Stimulated activated naive CD8-positive, alpha-beta T cell treated with anti-CD3 and anti-CD28 coated beads, Interleukin-15, Interleukin-2, amounts not matched to agents 100 U/mL and 50 U/mL, for 24 hours (primary cell): ENCODE measurements around the gene SMPD4.
"Not testable (repeated sequence)": the region's sequence is repeated elsewhere in the genome, so short reads cannot be mapped to it uniquely, and the experiment has no call there.

ENCODE experiments used
- ATAC-seq: fragments of 150-1000 bp; cut with Tn5 transposase; one replicate; pipeline ENCODE4 v1.10.0; 2021
- DNase-seq: peaks from one replicate; pipeline ENCODE4 v3.0.0; 2021

The SMPD4 gene

GRCh38 chr2:130187859-130188792, 6.7 kb upstream of the SMPD4 start:
- not testable (repeated sequence) for DNase-seq, ATAC-seq

DNA sequence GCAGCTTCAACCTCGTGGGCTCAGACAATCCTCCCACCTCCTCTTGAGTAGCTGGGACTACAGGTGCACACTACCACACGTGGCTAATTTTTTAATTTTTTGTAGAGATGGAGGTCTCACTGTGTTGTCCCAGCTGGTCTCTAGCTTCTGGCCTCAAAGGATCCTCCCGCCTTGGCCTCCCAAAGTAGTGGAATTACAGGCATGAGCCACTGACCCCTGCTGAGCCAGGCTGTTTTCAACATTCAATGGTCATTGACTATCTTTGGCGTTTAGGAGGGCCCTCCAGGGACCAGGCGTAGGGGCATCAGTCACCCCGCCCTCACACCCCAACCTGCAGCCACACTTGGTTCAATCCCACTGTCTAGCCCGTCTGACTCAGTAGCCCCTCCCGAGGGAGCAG, 5.9 kb upstream of the SMPD4 start:
- no peak for ATAC-seq
- no peak for DNase-seq

DNA sequence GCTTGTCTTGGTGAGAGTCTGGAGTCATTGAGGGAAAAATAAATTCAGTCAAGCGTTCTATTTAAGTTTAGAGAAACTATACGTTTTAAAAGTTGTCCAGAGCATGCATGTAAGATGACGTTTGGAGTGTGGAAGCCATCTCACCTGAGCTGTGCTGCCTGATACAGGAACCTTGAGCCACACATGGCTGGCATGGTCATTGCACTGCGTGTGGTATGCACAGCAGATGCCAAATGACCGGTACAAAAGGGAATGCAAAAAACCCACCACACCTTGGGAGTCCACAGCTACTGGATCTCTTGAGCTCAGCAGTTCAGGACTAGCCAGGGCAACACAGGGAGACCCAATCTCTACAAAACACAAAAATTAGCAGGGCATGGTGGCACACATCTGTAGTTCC, 5.0 kb upstream of the SMPD4 start:
- DNase-seq (no peak), ATAC-seq (no peak)

- DNase-seq (no peak), ATAC-seq (no peak)
Measured at GRCh38 chr2:130185896-130186295, 4.5 kb upstream of the SMPD4 start.

- ATAC-seq (no peak), DNase-seq (no peak)
Measured at GRCh38 chr2:130185436-130185835, 4.0 kb upstream of the SMPD4 start.

- DNase-seq (no peak), ATAC-seq (no peak)
Measured at GRCh38 chr2:130183512-130184373, 2.3 kb upstream of the SMPD4 start.

GRCh38 chr2:130182826-130183511, 1.6 kb upstream of the SMPD4 start:
- DNase-seq = peak; percentile 25
- not testable (repeated sequence) for ATAC-seq

GRCh38 chr2:130181880-130182682, 679 bp upstream of the SMPD4 start, which contains the start of gene MZT2B:
Gene MZT2B (plus strand): TSS chr2:130182262. CDS start chr2:130182283, 21 bp downstream.
- DNase-seq (peak; percentile 92), ATAC-seq (peak; percentile 92)

- not testable (repeated sequence) for DNase-seq, ATAC-seq
Measured at GRCh38 chr2:130180404-130181324, 738 bp downstream of the SMPD4 start.

- DNase-seq = not testable (repeated sequence)
- ATAC-seq = peak; percentile 34
Measured at GRCh38 chr2:130174866-130175265, 6.5 kb downstream of the SMPD4 start.

DNA sequence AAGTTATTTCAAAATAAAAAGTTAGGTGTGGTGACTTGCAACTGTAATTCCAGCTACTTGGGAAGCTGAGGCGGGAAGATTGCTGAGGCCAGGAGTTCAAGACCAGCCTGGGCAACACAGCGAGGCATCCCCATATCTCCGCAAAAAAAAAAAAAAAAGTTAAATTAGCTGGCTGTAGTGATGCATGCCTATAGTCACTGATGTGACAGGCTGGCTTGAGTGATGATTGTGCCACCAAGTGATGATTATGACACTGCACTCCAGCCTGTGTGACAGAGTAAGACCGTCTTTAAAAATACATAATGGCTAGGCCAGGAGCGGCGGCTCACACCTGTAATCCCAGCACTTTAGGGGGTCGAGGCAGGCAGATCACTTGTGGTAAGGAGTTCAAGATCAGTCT, 11.5 kb downstream of the SMPD4 start:
- ATAC-seq = no peak

GRCh38 chr2:130169163-130169562, 12.2 kb downstream of the SMPD4 start:
- DNase-seq = not testable (repeated sequence)
- peak; percentile 86 for ATAC-seq

More for the DNA sequence above, 11.5 kb downstream of the SMPD4 start:
- DNase-seq = no peak

DNA sequence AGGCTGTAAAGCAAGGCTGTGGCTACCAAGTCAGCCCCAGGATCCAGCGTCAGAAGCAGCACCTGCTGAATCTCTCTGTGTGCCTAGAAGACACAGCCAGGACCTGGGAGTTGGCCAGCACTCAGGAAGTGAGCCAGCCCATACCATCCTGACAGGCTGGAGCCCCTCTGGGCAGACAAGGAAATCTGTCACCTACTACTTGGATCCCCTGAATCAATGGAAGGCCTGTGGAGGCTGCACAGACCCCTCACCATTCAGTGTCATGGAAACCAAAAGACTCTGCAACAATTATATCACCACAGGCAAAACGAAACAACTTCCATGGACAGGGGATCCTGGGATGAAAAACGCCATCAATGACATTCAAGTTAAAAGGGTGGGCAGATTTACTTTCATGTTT, 14.8 kb downstream of the SMPD4 start:
- not testable (repeated sequence) for ATAC-seq, DNase-seq

DNA sequence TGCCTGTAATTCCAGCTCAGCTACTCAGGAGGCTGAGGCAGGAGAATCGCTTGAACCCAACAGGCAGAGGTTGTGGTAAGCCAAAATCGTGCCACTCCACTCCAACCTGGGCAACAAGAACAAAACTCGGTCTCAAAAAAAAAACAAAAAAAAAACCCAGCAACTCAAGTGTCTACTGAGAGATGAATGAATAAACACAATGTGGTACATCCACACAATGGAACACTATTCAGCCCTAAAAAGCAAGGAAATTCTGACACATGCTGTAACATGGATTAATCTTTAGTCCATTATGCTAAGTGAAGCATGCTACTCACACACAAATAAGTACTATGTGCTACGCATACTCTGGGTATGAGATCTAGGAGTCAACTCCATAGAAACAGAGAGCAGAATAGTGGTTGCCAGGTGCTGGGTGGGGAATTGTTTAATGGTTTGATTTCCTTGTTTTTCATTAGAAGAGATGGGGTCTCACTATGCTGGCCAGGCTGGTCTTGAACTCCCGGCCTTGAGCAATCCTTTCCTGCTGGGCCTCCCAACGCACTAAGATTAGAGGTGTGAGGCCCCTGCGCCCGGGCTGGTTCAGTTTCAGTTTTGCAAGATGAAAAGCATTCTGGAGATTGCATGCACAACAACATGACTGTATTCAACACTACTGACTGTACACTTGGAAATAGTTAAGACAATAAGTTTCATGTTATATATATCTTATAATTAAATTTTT, 15.9 kb downstream of the SMPD4 start:
- DNase-seq (no peak), ATAC-seq (no peak)

- DNase-seq (no peak), ATAC-seq (no peak)
Measured at GRCh38 chr2:130162968-130163367, 18.4 kb downstream of the SMPD4 start.

DNA sequence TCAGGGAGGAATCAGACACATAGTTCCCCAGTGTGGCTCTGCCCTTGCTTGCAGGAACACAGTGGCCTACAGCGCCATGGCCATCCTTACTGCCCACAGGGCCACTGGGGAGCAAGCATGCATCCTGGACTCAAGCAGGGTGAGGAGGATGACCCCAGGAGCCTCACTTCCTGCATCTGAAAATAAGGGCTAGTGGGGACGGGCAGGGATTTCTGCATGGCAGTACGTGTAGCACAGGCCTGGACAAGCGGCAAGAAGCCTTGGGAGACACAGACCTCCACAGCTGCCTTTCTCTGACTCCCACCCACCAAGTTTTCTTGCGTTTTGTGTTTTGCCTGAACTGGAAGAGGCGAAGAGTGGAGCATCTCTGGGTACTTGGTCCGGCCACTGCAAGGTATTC, 18.9 kb downstream of the SMPD4 start:
- DNase-seq, ATAC-seq: not testable (repeated sequence)

DNA sequence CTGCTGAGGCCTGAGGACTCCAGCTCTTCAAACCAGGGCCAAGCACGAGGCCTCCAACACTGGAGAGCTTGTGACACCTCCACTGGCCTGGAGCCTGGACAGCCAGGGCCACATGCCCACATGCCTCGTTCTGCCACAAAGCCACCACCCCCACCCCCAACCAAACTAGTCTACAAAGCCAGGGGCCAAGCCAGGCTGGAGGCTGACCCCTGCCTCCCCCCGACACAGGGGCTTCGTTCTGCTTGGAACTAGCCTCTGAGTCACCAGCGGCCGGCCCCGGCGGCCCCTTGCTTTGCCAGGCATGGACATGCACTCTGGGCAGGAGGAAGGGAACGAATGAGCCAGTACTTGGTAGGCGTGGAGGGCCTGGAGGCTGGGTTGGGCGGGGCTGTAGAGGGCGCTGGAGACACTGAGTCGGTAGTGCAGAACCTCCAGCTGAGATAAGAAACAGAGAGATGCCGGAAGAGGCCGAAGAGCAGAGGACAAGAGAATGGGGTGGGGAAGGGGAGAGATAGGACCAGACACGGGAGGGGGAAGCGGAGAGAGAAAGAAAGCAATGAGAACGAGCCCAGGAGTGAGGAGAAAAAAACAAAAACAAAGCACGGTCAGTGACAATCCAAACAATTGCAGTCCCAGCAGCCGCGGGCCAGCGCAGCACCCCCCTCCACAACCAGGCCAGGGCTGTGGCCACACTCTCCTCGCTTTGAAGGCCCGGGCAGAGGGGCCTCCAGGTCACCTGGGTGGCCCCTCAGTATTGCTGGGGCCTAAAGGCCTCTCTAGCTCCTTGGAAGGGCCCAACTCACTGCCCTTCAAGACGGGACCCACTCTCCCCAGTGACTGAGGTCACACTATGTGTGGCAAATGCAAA, 20.3 kb downstream of the SMPD4 start:
- not testable (repeated sequence) for ATAC-seq, DNase-seq

DNA sequence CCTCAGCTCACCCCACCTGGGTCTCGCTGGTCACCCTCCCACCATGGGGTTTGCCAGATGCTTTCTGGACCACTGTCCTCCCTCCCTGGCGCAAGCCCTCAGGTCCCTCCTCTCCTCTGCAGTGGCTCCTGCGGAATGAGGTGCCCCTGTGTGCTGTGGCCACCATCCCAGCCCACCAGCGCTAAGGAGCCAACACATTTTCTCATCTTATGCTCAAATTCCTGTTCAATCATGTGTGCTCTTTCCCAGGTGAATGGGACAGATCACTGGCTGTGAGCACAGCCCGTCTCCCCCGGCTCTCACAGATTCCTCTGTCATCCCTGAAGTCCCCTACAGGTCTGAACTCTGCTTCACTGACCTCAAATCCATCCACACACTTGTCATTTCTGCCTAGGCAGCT, 21.3 kb downstream of the SMPD4 start:
- DNase-seq (no peak), ATAC-seq (no peak)
